ENCODE data around the gene SORL1-AS1.
A peak's percentile ranks its signal among the peaks of the same experiment; 100 is the strongest.
"Not testable (repeated sequence)": the region's sequence is repeated elsewhere in the genome, so short reads cannot be mapped to it uniquely, and the experiment has no call there.

Gene SORL1-AS1

GRCh38 chr11:121482231-121483129 lies 29.7 kb upstream of the SORL1-AS1 start:
- Histone ChIP-seq H3K27me3 (ENCODE audit: control insufficient read depth in 2 of 2, insufficient read depth in 2 of 2, low read length in 2 of 2) (no peaks in the 10 kb centered on the region), H3K79me2 (ENCODE audit: control insufficient read depth, insufficient read depth, low read length) (no peaks in the 10 kb centered on the region), H3K9me3 (replicated peaks; ENCODE audit: control insufficient read depth, insufficient read depth, low read length) (no peaks in the 10 kb centered on the region), H3K4me2 (ENCODE audit: insufficient read depth, low read length) (peak overlapping the region; percentile 4), H3K9ac (replicated peaks; ENCODE audit: extremely low read depth, insufficient read depth, low read length) (no peak overlapping the region), H4K20me1 (replicated peaks; ENCODE audit: control insufficient read depth, extremely low read depth, insufficient read depth, low read length) (no peaks in the 10 kb centered on the region), H3K4me3 (replicated peaks in 1 of 3; ENCODE audit: insufficient read depth in 1 of 3, low read depth in 1 of 3, low read length in 3 of 3) (no peak overlapping the region), H3K27ac (ENCODE audit: insufficient read depth, low read depth, low read length) (peak overlapping the region; percentile 69), H3K9me1 (replicated peaks; ENCODE audit: control insufficient read depth, extremely low read depth, insufficient read depth, low read length) (no peaks in the 10 kb centered on the region), H3K4me1 (ENCODE audit: control insufficient read depth, extremely low read depth, insufficient read depth, low read length) (peaks cover 17% of the 10 kb centered on the region), H3K36me3 (ENCODE audit: control insufficient read depth in 2 of 2, extremely low read depth in 1 of 2, insufficient read depth in 2 of 2, low read length in 2 of 2) (no peaks in the 10 kb centered on the region), H2AFZ (ENCODE audit: low read depth, low read length) (peak overlapping the region; percentile 26)
- FAIRE-seq = peak; percentile 74
- POLR2A ChIA-PET = no interaction called here
- DNase-seq (ENCODE audit: low read depth, low spot score) = peak; percentile 57
- intact Hi-C loops (cut with micrococcal nuclease) (loop anchor here (1.0 kb wide), 1 partner anchor 16 kb away; no protein-coding TSS in a partner anchor), dilution Hi-C loops (cut with MboI; ENCODE audit: extremely low pct_ligation_motif_present, low sequenced_read_pairs) (no loop called here)
- CTCF ChIA-PET = interaction anchor here (1.5 to 2.3 kb wide), 2 partner anchors 15 to 31 kb away, joined by 4 to 10 read pairs; no protein-coding TSS in a partner anchor
- TF ChIP-seq EZH2 (IDR thresholded peaks at IDR 0.05; ENCODE audit: borderline replicate concordance, low read depth, low read length, severe bottlenecking) = no peak
- peak; percentile 52 for TF ChIP-seq POLR2AphosphoS5 (IDR thresholded peaks at IDR 0.05; ENCODE audit: insufficient read depth, low read depth, low read length)
- TF ChIP-seq JUN (IDR thresholded peaks at IDR 0.05; ENCODE audit: borderline replicate concordance, insufficient read depth, insufficient read length, low read depth) = peak; percentile 13
- peak; percentile 21 for TF ChIP-seq POLR2A (IDR thresholded peaks at IDR 0.05; ENCODE audit: low read depth, low read length)
- no peak for TF ChIP-seq MYC (IDR thresholded peaks at IDR 0.05; ENCODE audit: low read depth, low read length)
- peak; percentile 72 for TF ChIP-seq FOS (IDR thresholded peaks at IDR 0.05; ENCODE audit: borderline replicate concordance, insufficient read depth, low read length)
- BruUV-seq (replicated peaks) = TSS peak; percentile 93

GRCh38 chr11:121481484-121482230 lies 28.9 kb upstream of the SORL1-AS1 start:
- H3K79me2 ChIP-seq (ENCODE audit: control insufficient read depth, insufficient read depth, low read length); H3K27ac ChIP-seq (ENCODE audit: insufficient read depth, low read depth, low read length); H3K4me2 ChIP-seq (ENCODE audit: insufficient read depth, low read length); POLR2A ChIA-PET; dilution Hi-C loops (cut with MboI; ENCODE audit: extremely low pct_ligation_motif_present, low sequenced_read_pairs); FAIRE-seq; H4K20me1 ChIP-seq (replicated peaks; ENCODE audit: control insufficient read depth, extremely low read depth, insufficient read depth, low read length); H3K9ac ChIP-seq (replicated peaks; ENCODE audit: extremely low read depth, insufficient read depth, low read length); H3K4me3 ChIP-seq (replicated peaks in 1 of 3; ENCODE audit: insufficient read depth in 1 of 3, low read depth in 1 of 3, low read length in 3 of 3); H3K9me1 ChIP-seq (replicated peaks; ENCODE audit: control insufficient read depth, extremely low read depth, insufficient read depth, low read length); DNase-seq (ENCODE audit: low read depth, low spot score); BruUV-seq (replicated peaks); H3K27me3 ChIP-seq (ENCODE audit: control insufficient read depth in 2 of 2, insufficient read depth in 2 of 2, low read length in 2 of 2); H3K36me3 ChIP-seq (ENCODE audit: control insufficient read depth in 2 of 2, extremely low read depth in 1 of 2, insufficient read depth in 2 of 2, low read length in 2 of 2); H3K9me3 ChIP-seq (replicated peaks; ENCODE audit: control insufficient read depth, insufficient read depth, low read length): not testable (repeated sequence)
- H2AFZ ChIP-seq (ENCODE audit: low read depth, low read length) = peak overlapping the region; percentile 20
- CTCF ChIA-PET = interaction anchor here (1.4 to 1.5 kb wide), 2 partner anchors 30 to 34 kb away, joined by 3 to 4 read pairs; no protein-coding TSS in a partner anchor
- peaks cover 17% of the 10 kb centered on the region for H3K4me1 ChIP-seq (ENCODE audit: control insufficient read depth, extremely low read depth, insufficient read depth, low read length)
- intact Hi-C loops (cut with micrococcal nuclease) = loop anchor here (1.0 kb wide), 1 partner anchor 15 kb away; no protein-coding TSS in a partner anchor
